Left ventricle myocardium inferior (tissue), 1 donor: ENCODE data around the gene MYO10. TPM values are rescaled to one million over a fixed set of nuclear protein-coding genes. Genes with fewer than 3 reads are reported as not detected.

Experiments used
- DNase-seq: peaks from one replicate; pipeline ENCODE4 v3.0.0-alpha.2; 2020
- H3K27ac ChIP-seq: fragments of 200-600 bp; replicated peaks from 2 replicates; pipeline ENCODE4 v1.8.0; 2021
- H3K27me3 ChIP-seq: fragments of 200-600 bp; 2 replicates; pipeline ENCODE4 v1.8.0; 2021; ENCODE audit warnings: low read depth
- H3K36me3 ChIP-seq: fragments of 200-600 bp; 2 replicates; pipeline ENCODE4 v1.8.0; 2021
- H3K4me1 ChIP-seq: fragments of 200-600 bp; 2 replicates; pipeline ENCODE4 v1.8.0; 2021
- H3K4me3 ChIP-seq: fragments of 200-600 bp; 2 replicates; pipeline ENCODE4 v1.8.0; 2021; ENCODE audit warnings: mild to moderate bottlenecking, moderate library complexity
- H3K9me3 ChIP-seq: fragments of 200-600 bp; replicated peaks from 2 replicates; pipeline ENCODE4 v1.8.0; 2021
- CTCF ChIP-seq: fragments of 200-600 bp; IDR thresholded peaks from 2 replicates; pipeline ENCODE4 v1.8.0; 2021; ENCODE audit warnings: antibody characterized with exemption, mild to moderate bottlenecking, borderline replicate concordance
- intact Hi-C: fragments of 100-400 bp; cut with micrococcal nuclease; formaldehyde crosslinking; loops from one replicate; pipeline ENCODE4 v1.11.0; 2022
- total RNA-seq: library from RNA; stranded (reverse); fragmentation: NEBNext Ultra II Directional; extraction: Animal tissue kit (Norgen Biotek cat#: 25700); gene quantifications from one replicate; pipeline ENCODE4 v1.2.1, GENCODE V29; 2021
- donor health status: DM: no; HTN: yes; CAD: no; lungs with severe emphysema.

The MYO10 gene
- total RNA-seq, 1 donor from 2014 or later, result 5.0 TPM

GRCh38 chr5:16669776-16670175, 266.3 kb downstream of the MYO10 start:
- DNase-seq, result no peak
- no peaks in the 10 kb centered on the region for H3K9me3 ChIP-seq
- no peak overlapping the region for H3K27ac ChIP-seq
- peaks cover 18% of the 10 kb centered on the region for H3K36me3 ChIP-seq
- no peak overlapping the region for H3K4me3 ChIP-seq
- no peaks in the 10 kb centered on the region for H3K27me3 ChIP-seq
- intact Hi-C loops, result loop anchor here (10.0 kb wide), 1 partner anchor 185 kb away; no protein-coding TSS in a partner anchor
- peaks cover 39% of the 10 kb centered on the region for H3K4me1 ChIP-seq
- no peak for TF ChIP-seq CTCF

- Histone ChIP-seq H3K4me3 (no peak overlapping the region), H3K27me3 (no peaks in the 10 kb centered on the region), H3K9me3 (no peaks in the 10 kb centered on the region), H3K36me3 (peaks cover 15% of the 10 kb centered on the region), H3K27ac (no peak overlapping the region), H3K4me1 (peaks cover 42% of the 10 kb centered on the region)
- DNase-seq, result no peak
- intact Hi-C loops, result loop anchor here (10.0 kb wide), 1 partner anchor 184 kb away; no protein-coding TSS in a partner anchor
- TF ChIP-seq CTCF, result no peak
Observed at GRCh38 chr5:16668631-16669030, 267.5 kb downstream of the MYO10 start.

GRCh38 chr5:16668194-16668593, 267.9 kb downstream of the MYO10 start:
- no peak overlapping the region for H3K4me3 ChIP-seq
- H3K27ac ChIP-seq, result no peak overlapping the region
- H3K27me3 ChIP-seq, result no peaks in the 10 kb centered on the region
- no peaks in the 10 kb centered on the region for H3K9me3 ChIP-seq
- peaks cover 42% of the 10 kb centered on the region for H3K4me1 ChIP-seq
- intact Hi-C loops, result loop anchor here (10.0 kb wide), 1 partner anchor 183 kb away; no protein-coding TSS in a partner anchor
- H3K36me3 ChIP-seq, result peaks cover 15% of the 10 kb centered on the region
- DNase-seq, result no peak
- no peak for TF ChIP-seq CTCF

- H3K27me3 ChIP-seq, result no peaks in the 10 kb centered on the region
- H3K4me3 ChIP-seq, result peak overlapping the region; percentile 5
- H3K36me3 ChIP-seq, result peaks cover 9% of the 10 kb centered on the region
- H3K27ac ChIP-seq, result peak overlapping the region; percentile 47
- DNase-seq, result peak; percentile 66
- intact Hi-C loops, result loop anchor here (10.0 kb wide), 1 partner anchor 182 kb away; no protein-coding TSS in a partner anchor
- TF ChIP-seq CTCF, result peak; percentile 66
- no peaks in the 10 kb centered on the region for H3K9me3 ChIP-seq
- peaks cover 42% of the 10 kb centered on the region for H3K4me1 ChIP-seq
Observed at GRCh38 chr5:16666883-16667398, 269.1 kb downstream of the MYO10 start.

GRCh38 chr5:16666130-16666882, 269.8 kb downstream of the MYO10 start:
- no peaks in the 10 kb centered on the region for H3K9me3 ChIP-seq
- H3K27ac ChIP-seq, result peak overlapping the region; percentile 47
- peak overlapping the region; percentile 5 for H3K4me3 ChIP-seq
- H3K4me1 ChIP-seq, result peaks cover 42% of the 10 kb centered on the region
- intact Hi-C loops, result loop anchor here (10.0 kb wide), 1 partner anchor 182 kb away; no protein-coding TSS in a partner anchor
- no peaks in the 10 kb centered on the region for H3K27me3 ChIP-seq
- H3K36me3 ChIP-seq, result peaks cover 9% of the 10 kb centered on the region
- no peak for DNase-seq
- no peak for TF ChIP-seq CTCF
